Tibial nerve (tissue), 4 donors: ENCODE measurements around the gene RFESD. TPM values are rescaled to one million over a fixed set of nuclear protein-coding genes. Genes with fewer than 3 reads are reported as not detected.

Experiments
- DNase-seq, 2 donors: peaks; one replicate each; pipeline ENCODE4 v3.0.0-alpha.2; 2019; ENCODE audit warnings: low spot score in 2 of 2
- H3K27ac ChIP-seq, 4 donors: fragments of 200-600 bp; sonication (generic) in 3 of 4; one replicate each; pipeline ENCODE4 v1.5.1; 2017 to 2019; ENCODE audit warnings: mild to moderate bottlenecking in 1 of 4
- H3K27me3 ChIP-seq, 2 donors: fragments of 200-600 bp; sonication (generic) in 1 of 2; one replicate each; pipeline versions ENCODE4 v1.5.1 to v1.6.0; 2017 to 2019
- H3K36me3 ChIP-seq, 3 donors: fragments of 200-600 bp; sonication (generic); one replicate each; pipeline ENCODE4 v1.5.1; 2018 to 2019
- H3K4me1 ChIP-seq, 4 donors: fragments of 200-600 bp; sonication (generic) in 3 of 4; one replicate each; pipeline ENCODE4 v1.5.1; 2017 to 2019
- H3K4me3 ChIP-seq, 4 donors: fragments of 200-600 bp; sonication (generic) in 3 of 4; one replicate each; pipeline ENCODE4 v1.5.1; 2017 to 2019; ENCODE audit warnings: mild to moderate bottlenecking in 1 of 4, moderate library complexity in 1 of 4
- H3K9me3 ChIP-seq, 4 donors: fragments of 200-600 bp; sonication (generic) in 3 of 4; one replicate each; pipeline ENCODE4 v1.5.1; 2017 to 2019
- CTCF ChIP-seq, 5 experiments: fragments of 200-600 bp in 3 of 5; fragments of 450-650 bp in 2 of 5; sonication (generic) in 3 of 5; IDR thresholded peaks; one replicate each; pipeline ENCODE4 v1.5.1; 2016 to 2019; ENCODE audit warnings: antibody characterized with exemption in 5 of 5, mild to moderate bottlenecking in 3 of 5, moderate library complexity in 2 of 5
- EP300 ChIP-seq, 2 donors: sonication (generic); formaldehyde crosslinking; IDR thresholded peaks; one replicate each; pipeline ENCODE4 v1.6.1; 2017; ENCODE audit warnings: antibody characterized with exemption in 2 of 2, mild to moderate bottlenecking in 1 of 2
- POLR2A ChIP-seq, 2 donors: fragments of 450-650 bp; IDR thresholded peaks; one replicate each; pipeline ENCODE4 v1.6.1; 2017; ENCODE audit warnings: antibody characterized with exemption in 2 of 2, mild to moderate bottlenecking in 2 of 2, moderate library complexity in 2 of 2
- WGBS, 2 donors: methylation state at CpG; one replicate each; pipeline ENCODE4 v1.1.5; 2018; 5-methylcytosine and 5-hydroxymethylcytosine counted together
- total RNA-seq, 4 donors: library from RNA; depleted of rRNA; stranded (reverse); fragments of >200 nt; gene quantifications; one replicate each; pipeline ENCODE4 v1.1.0, GENCODE V29; 2016

RFESD gene
- total RNA-seq, 4 donors from 2014 or later, result 0.98 to 2.1 (median 1.3) TPM

GRCh38 chr5:95684361-95684760 lies 37.8 kb downstream of the RFESD start:
- H3K4me1 ChIP-seq, result no peaks in the 10 kb centered on the region
- TF ChIP-seq POLR2A (IDR thresholded peaks at IDR 0.05) (no peak), CTCF (IDR thresholded peaks at IDR 0.05) (no peak), EP300 (IDR thresholded peaks at IDR 0.05) (no peak)
- H3K27me3 ChIP-seq, result no peaks in the 10 kb centered on the region
- 48 to 58% methylated on average over 2 of the region's 2 CpGs for WGBS, 2 donors
- no peaks in the 10 kb centered on the region for H3K9me3 ChIP-seq
- DNase-seq, result no peak
- H3K4me3 ChIP-seq, result no peak overlapping the region
- no peak overlapping the region for H3K27ac ChIP-seq
- no peaks in the 10 kb centered on the region for H3K36me3 ChIP-seq

GRCh38 chr5:95686651-95687050 lies 40.1 kb downstream of the RFESD start:
- Histone ChIP-seq H3K9me3 (no peaks in the 10 kb centered on the region), H3K4me1 (no peaks in the 10 kb centered on the region), H3K4me3 (no peak overlapping the region), H3K36me3 (no peaks in the 10 kb centered on the region), H3K27me3 (no peaks in the 10 kb centered on the region), H3K27ac (no peak overlapping the region)
- TF ChIP-seq POLR2A (IDR thresholded peaks at IDR 0.05), result no peak
- TF ChIP-seq EP300 (IDR thresholded peaks at IDR 0.05), result no peak
- no peak for TF ChIP-seq CTCF (IDR thresholded peaks at IDR 0.05)
- no peak for DNase-seq
- WGBS, 2 donors, result 71 to 79% methylated on average over 2 of the region's 2 CpGs

GRCh38 chr5:95689680-95690079 lies 43.1 kb downstream of the RFESD start:
- WGBS, 2 donors, result 94 to 100% methylated on average over 1 of the region's 1 CpG
- H3K4me3 ChIP-seq, result no peak overlapping the region
- no peak for TF ChIP-seq POLR2A (IDR thresholded peaks at IDR 0.05)
- no peak for TF ChIP-seq CTCF (IDR thresholded peaks at IDR 0.05)
- no peak for TF ChIP-seq EP300 (IDR thresholded peaks at IDR 0.05)
- DNase-seq, result no peak
- H3K9me3 ChIP-seq, result no peaks in the 10 kb centered on the region
- no peak overlapping the region for H3K27ac ChIP-seq
- no peaks in the 10 kb centered on the region for H3K4me1 ChIP-seq
- H3K36me3 ChIP-seq, result no peaks in the 10 kb centered on the region
- H3K27me3 ChIP-seq, result no peaks in the 10 kb centered on the region

GRCh38 chr5:95690333-95690732 lies 43.8 kb downstream of the RFESD start:
- Histone ChIP-seq H3K36me3 (no peaks in the 10 kb centered on the region), H3K27ac (no peak overlapping the region), H3K27me3 (no peaks in the 10 kb centered on the region), H3K4me1 (no peaks in the 10 kb centered on the region), H3K4me3 (no peak overlapping the region), H3K9me3 (no peaks in the 10 kb centered on the region)
- DNase-seq, result no peak
- TF ChIP-seq CTCF (IDR thresholded peaks at IDR 0.05) (no peak), EP300 (IDR thresholded peaks at IDR 0.05) (no peak), POLR2A (IDR thresholded peaks at IDR 0.05) (no peak)

- no peak for DNase-seq
- H3K4me1 ChIP-seq, result no peaks in the 10 kb centered on the region
- H3K27ac ChIP-seq, result no peak overlapping the region
- TF ChIP-seq EP300 (IDR thresholded peaks at IDR 0.05) (no peak), POLR2A (IDR thresholded peaks at IDR 0.05) (no peak)
- no peaks in the 10 kb centered on the region for H3K27me3 ChIP-seq
- peaks cover 0 to 4% (median 0%) of the 10 kb centered on the region in 3 donors for H3K36me3 ChIP-seq
- H3K9me3 ChIP-seq, result no peaks in the 10 kb centered on the region
- no peak overlapping the region for H3K4me3 ChIP-seq
- 58 to 63% methylated on average over 7 of the region's 7 CpGs for WGBS, 2 donors
These were observed 51.5 kb downstream of the RFESD start for GRCh38 chr5:95697781-95698681.
